Endothelial cell of umbilical vein (primary cell): ENCODE measurements around the gene VEGFA.

ENCODE experiments used
- CTCF ChIP-seq, 2 donors: IDR thresholded peaks; 1 replicate in 1 of 2; 2 replicates in 1 of 2; pipeline ENCODE4 v1.5.1; 2011; ENCODE audit warnings: low read length in 2 of 2, mild to moderate bottlenecking in 2 of 2, moderate library complexity in 2 of 2, control low read depth in 1 of 2, inconsistent platforms in 1 of 2, low read depth in 1 of 2; ENCODE audit not compliant: insufficient read depth in 1 of 2; ENCODE audit errors: extremely low read depth in 1 of 2
- GATA2 ChIP-seq: IDR thresholded peaks from 2 replicates; pipeline ENCODE4 v1.7.0; 2011; ENCODE audit warnings: low read depth, mild to moderate bottlenecking, moderate library complexity, mixed read lengths, low read length; ENCODE audit not compliant: insufficient read length, insufficient read depth
- MAX ChIP-seq: IDR thresholded peaks from 2 replicates; pipeline ENCODE4 v1.6.1; 2011; ENCODE audit not compliant: insufficient read depth, insufficient read length
- POLR2A ChIP-seq: IDR thresholded peaks from 2 replicates; pipeline ENCODE4 v1.6.1; 2012; ENCODE audit warnings: low read depth, mild to moderate bottlenecking, control low read depth, low read length
- POLR2AphosphoS5 ChIP-seq: IDR thresholded peaks from 2 replicates; pipeline ENCODE4 v1.6.1; 2012; ENCODE audit warnings: low read depth, mild to moderate bottlenecking, control low read depth, low read length, moderate library complexity; ENCODE audit not compliant: insufficient read depth

DNA sequence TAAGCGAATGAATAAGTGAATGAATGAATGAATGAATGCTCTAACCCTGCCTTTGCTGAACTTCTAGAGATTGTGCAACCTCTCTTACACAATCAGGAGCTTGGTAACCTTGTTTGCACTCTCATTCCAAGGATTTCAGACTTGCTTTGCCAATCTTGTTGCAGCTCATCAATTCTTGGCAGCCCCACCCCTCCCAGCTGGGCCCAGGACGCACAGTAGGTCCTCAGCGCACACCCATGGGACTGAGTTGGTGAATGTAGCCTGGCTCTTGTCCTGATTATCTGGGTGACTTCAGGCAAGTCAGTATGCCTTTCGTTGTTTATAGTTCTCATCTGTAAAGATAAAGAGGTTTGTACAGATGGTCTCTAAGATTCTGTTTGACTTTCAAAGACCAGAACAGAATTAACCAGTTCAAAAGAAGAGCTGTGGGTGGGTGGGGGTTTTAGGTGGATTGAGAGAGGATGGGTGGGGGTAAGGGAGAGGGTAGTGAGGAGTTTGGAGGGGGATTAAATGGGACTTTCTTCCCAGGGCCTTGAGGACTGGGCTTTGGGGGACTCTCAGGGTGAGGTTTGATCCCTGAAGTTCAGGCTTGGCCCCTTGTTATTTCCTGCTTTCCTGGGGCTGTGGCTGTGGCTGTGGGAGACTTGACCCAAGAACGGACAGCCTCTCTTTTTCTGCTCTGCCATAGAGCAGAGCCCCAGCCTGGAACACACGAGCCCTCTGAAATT is 33.2 kb downstream of the VEGFA start:
- TF ChIP-seq CTCF (IDR thresholded peaks at IDR 0.05; ENCODE audit: extremely low read depth in 1 of 2, insufficient read depth in 1 of 2, low read depth in 1 of 2, low read length in 2 of 2) (no peak), GATA2 (no peak), POLR2AphosphoS5 (no peak), MAX (no peak), POLR2A (no peak)
